ENCODE results near the gene MAP7D3. TPM values are rescaled to one million over a fixed set of nuclear protein-coding genes. Genes with fewer than 3 reads are reported as not detected.

The MAP7D3 gene
- total and polyA plus RNA-seq, 9 of the 15 experiments (the other 6 are each of a cell fraction or from before 2014, with no cell fraction given), result 9.4 to 27.7 (median 14.0) TPM

GRCh38 chrX:136210243-136210642, 41.0 kb downstream of the MAP7D3 start:
- intact Hi-C loops (cut with micrococcal nuclease), result loop anchor here (5.0 kb wide), 1 partner anchor 57 kb away; no protein-coding TSS in a partner anchor
- FAIRE-seq, result no peak
- no peaks in the 10 kb centered on the region for H4K20me1 ChIP-seq (replicated peaks; ENCODE audit: control insufficient read depth, insufficient read depth, low read length)
- no peak for TF ChIP-seq BRD4 (IDR thresholded peaks at IDR 0.05)
- TF ChIP-seq KLF16 (IDR thresholded peaks at IDR 0.05), result no peak
- no peak for TF ChIP-seq TBP (optimal IDR thresholded peaks at IDR 0.05; ENCODE audit: low read depth, low read length)
- no peak for TF ChIP-seq ZNF695 (CRISPR knock-in tag; IDR thresholded peaks at IDR 0.05)
- TF ChIP-seq THRAP3 (IDR thresholded peaks at IDR 0.05; ENCODE audit: borderline replicate concordance), result no peak
- no peak for TF ChIP-seq MTF1 (CRISPR knock-in tag; IDR thresholded peaks at IDR 0.05; ENCODE audit: borderline replicate concordance)
- no peak for TF ChIP-seq ZNF398 (CRISPR knock-in tag; IDR thresholded peaks at IDR 0.05)
- no peak for TF ChIP-seq XRCC3 (IDR thresholded peaks at IDR 0.05)
- TF ChIP-seq PTRF (tag; IDR thresholded peaks at IDR 0.05), result no peak
- TF ChIP-seq ZNF23 (CRISPR knock-in tag; IDR thresholded peaks at IDR 0.05), result no peak
- TF ChIP-seq CHCHD3 (CRISPR knock-in tag; IDR thresholded peaks at IDR 0.05), result no peak
- TF ChIP-seq NR3C1 (CRISPR knock-in tag; IDR thresholded peaks at IDR 0.05), result no peak
- TF ChIP-seq EP300 (IDR thresholded peaks at IDR 0.05; ENCODE audit: low read length), result no peak
- no peak for TF ChIP-seq HNRNPL (IDR thresholded peaks at IDR 0.05; ENCODE audit: low read depth, low read length)

More at GRCh38 chrX:136210243-136210642, 41.0 kb downstream of the MAP7D3 start:
- Histone ChIP-seq H3K36me3 (ENCODE audit: control insufficient read depth, insufficient read depth, low read length) (no peaks in the 10 kb centered on the region), H3K4me3 (no peak overlapping the region), H3K9me3 (replicated peaks; ENCODE audit: control insufficient read depth, insufficient read depth, low read depth, low read length) (no peaks in the 10 kb centered on the region), H3K27ac (ENCODE audit: extremely low read depth, low read depth, low read length) (no peak overlapping the region), H3K27me3 (ENCODE audit: control insufficient read depth in 2 of 2, insufficient read depth in 2 of 2, low read length in 2 of 2) (peaks cover 0 to 23% of the 10 kb centered on the region in 2 experiments; a peak in 4 of 5 replicates), H2AFZ (ENCODE audit: low read depth, low read length) (no peak overlapping the region), H3K9me1 (ENCODE audit: control insufficient read depth, insufficient read depth, low read length) (no peaks in the 10 kb centered on the region), H3K9ac (ENCODE audit: insufficient read depth in 1 of 2, low read depth in 2 of 2, low read length in 2 of 2) (no peak overlapping the region), H3K79me2 (ENCODE audit: control insufficient read depth, insufficient read depth, low read length) (no peaks in the 10 kb centered on the region), H3K4me2 (ENCODE audit: insufficient read depth, low read length) (no peak overlapping the region), H3K4me1 (replicated peaks in 1 of 2; ENCODE audit: control insufficient read depth in 2 of 2, insufficient read depth in 2 of 2, low read length in 2 of 2) (peaks cover 0 to 3% of the 10 kb centered on the region in 2 experiments; a peak in 2 of 5 replicates)
- in situ Hi-C loops (cut with MboI), result no loop called here
- ChIA-PET CTCF (ENCODE audit: low intra/inter-chr PET ratio) (no interaction called here), POLR2A (no interaction called here)
- 51% methylated on average over 7 of the region's 7 CpGs for WGBS (ENCODE audit: insufficient coverage, low coverage, missing lambda C conversion rate)
- no TSS peak for BruUV-seq (replicated peaks)
- ATAC-seq (no peak), DNase-seq (ENCODE audit: extremely low read depth in 1 of 4, low spot score in 3 of 4) (no peak)
